GM18858 (cell line): ENCODE data around the gene SIRT6.
"Not testable (repeated sequence)": the region's sequence is repeated elsewhere in the genome, so short reads cannot be mapped to it uniquely, and the experiment has no call there.

Experiments
- ATAC-seq: cut with Tn5 transposase; IDR thresholded peaks from one replicate; pipeline ENCODE4 v1.9.1; 2021; ENCODE audit not compliant: unreplicated experiment

Gene SIRT6

DNA sequence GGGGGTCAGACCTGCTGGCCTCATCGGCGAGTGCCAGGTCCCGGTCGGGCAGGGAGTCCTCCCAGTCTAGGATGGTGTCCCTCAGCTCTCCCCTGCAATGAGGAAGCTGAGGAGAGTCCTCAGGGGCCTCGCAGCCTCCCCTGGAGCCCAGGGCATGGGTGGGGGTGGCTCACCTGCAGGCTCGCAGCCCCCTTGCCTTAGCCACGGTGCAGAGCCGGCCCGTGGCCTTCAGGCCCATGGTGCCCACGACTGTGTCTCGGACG is 6.8 kb downstream of the SIRT6 start:
- no peak for ATAC-seq

DNA sequence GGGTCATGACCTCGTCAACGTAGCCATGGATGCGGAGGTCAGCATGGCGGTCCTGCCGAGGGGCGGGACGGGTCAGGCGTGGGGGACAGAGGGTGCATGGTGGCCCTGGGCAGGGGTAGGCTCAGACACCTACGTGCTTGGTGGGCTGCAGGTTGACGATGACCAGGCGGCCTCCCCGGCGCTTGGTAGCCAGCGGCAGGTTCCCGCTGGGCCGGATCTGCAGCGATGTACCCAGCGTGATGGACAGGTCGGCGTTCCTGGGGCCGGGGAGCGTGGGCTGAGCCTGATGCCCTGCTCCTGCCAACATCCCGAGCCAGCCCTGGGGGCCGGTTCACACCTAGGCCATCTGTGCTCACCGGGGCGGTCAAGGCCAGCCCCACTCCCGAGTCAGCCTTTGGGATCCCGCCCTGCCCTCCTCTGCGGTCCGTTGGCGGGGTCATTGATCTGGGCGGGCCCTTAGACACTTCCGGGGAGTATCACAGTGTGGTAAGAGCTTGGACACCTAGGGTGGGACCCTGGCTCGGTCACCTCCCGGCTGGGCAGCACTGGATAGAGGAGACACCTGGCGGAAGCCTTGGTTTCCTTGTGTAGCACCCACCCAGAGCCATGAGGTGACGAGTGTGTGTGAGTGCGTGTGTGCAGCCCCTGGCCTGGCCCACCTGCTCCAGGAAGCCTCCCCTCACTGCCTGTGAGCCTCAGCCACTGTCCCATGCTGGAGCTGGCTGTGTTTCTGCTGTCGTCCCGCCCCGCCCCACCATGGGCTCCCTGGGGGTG is 7.3 kb downstream of the SIRT6 start:
- no peak for ATAC-seq

DNA sequence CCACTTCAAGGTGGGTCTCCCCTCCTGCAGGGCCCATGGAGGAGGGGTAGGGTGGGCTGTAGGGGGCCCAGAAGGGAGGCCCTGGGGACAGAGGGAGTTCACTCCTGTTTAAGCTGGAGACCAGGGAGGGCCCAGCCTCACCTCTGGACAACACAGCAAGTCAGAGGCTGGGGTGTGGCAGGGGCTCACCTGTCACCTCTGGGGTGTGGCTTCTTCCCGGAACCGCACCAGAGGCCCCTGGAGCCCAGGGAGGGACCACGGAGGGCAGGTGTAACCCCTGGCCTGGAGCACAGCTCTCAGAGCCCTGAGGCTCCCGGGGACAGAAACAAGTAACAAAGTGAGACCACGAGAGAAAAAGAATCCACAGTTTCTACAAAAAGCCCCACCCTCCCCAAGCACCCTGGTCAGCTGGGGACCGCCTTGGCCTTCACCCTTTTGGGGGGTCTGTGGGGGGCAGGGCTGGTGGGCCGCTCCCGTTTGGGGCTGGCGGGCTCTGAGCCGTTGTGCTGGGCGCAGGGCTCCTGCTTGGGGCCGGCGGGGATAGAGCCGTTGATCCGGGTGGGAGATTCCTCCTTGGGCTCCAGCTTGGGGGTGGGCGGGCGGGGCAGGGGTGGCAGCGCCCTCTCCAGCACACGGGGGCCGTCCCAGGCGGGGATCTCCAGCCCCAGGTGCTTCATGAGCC is 8.0 kb downstream of the SIRT6 start:
- ATAC-seq, result no peak

DNA sequence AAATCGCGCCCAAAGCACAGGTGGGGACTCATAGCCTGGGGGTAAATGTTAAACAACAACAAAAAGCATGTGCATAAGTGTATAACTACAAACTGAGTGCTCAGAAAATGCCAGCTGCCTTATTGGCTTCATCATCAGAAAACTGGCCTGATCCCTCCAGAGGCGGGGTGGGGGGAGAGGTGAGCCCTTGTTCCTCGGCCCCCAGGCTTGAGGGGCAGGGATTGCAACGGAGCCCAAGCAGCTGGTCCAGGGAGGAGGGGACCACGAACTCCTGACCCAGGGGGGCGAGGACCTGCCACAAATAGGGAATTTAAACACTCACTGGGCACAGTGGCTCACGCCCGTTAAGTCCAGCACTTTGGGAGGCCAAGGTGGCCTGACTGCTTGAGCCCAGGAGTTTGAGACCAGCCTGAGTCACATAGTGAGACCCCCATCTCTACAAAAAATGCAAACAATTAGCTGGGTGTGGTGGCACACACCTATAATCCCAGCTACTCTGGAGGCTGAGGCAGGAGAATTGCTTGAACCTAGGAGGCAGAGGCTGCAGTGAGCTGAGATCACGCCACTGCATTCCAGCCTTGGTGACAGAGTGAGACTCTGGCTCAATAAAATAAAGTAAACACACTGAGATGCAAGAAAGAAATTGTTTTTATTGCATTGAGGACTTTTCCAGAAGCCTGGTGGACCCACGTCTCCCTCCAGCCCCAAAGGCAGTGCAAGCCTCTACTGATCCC is 8.7 kb downstream of the SIRT6 start:
- ATAC-seq, result no peak

DNA sequence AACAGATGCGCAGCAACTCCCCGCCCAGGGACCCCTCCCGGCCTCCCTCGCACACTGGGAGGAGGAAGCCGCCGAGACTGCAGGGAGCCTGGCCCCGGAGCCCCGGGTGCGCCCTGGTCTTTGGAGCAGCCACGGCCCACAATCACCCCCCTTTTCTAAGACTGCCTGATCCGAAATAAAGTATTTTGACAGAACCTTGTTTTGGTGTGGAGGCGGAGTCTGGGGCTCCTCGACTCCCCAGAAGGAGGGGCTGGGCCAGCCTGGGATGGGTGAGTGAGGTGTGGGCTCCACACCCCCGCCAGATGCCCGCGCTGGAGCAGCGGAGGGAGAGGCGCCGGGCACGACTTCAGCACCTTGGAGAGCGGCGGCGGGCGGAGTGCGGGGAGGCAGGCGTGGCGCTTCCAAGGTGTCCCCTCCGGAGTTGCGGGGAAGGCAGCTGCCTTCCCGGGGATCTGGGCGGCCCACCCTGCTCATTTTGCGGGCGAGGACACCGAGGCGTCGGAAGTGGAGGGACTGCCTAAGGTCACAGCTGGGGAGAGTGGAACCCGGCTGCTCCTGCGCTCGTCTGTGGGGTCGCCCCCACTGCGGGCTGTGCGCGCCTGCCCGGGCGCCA is 9.4 kb downstream of the SIRT6 start:
- no peak for ATAC-seq

DNA sequence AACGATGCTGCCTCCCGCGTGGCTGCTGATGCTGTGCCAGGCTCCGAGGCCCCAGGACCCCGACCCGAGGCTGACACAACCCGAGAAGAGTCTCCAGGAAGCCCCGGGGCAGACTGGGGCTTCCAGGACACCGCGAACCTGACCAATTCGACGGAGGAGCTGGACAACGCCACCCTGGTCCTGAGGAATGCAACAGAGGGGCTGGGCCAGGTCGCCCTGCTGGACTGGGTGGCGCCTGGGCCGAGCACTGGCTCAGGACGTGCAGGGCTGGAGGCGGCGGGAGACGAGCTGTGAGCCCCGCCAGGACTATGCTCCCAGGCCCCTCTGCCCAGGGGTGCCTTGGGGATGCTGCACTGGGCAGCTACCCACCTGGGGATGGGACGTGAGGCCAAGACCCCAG is 10.7 kb downstream of the SIRT6 start:
- ATAC-seq, result no peak

DNA sequence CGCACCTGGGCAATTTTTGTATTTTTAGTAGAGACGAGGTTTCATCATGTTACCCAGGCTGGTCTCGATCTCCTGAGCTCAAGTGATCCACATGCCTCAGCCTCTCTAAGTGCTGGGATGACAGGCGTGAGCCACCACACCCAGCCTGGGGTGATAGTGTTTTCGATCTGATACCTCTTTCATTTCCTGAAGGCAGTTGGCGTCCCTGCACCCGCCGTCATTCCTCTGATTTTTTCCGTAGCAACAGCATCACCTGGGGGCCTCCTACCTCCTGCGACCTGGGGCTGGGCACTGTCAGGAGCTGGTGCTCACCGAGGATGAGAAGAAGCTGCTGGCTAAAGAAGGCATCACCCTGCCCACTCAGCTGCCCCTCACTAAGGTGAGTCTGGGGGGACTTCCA is 18.1 kb downstream of the SIRT6 start:
- ATAC-seq, result no peak

DNA sequence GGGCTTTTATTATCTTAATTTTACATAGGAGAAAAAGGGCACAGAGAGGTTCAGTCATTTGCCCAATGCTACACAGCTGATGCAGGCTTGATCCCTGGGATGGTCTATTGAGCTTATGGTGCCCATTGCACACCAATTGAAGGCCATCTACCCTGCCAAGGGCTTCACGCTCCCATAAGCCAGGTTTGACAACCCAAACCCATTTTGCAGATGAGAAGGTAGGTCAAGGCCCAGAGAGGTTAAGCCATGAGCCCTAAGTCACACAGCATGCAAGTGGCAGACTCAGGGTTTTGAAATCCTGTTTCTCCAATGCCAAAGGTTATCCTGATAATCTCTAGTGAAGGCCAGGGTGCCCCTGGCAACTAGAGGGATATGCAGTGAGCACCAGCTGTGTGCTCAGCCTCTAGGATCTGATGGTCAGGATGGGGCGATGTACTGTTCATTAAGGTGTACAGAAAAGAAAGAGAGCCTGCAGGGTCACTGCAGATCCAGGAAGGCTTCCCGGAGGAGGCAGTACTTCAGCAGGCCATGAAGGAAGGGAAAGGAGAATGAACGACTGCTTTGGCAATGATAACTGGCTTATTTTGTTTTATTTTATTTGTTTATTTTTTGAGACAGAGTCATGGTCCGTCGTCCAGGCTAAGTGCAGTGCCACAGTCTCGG is 20.8 kb downstream of the SIRT6 start:
- ATAC-seq, result no peak

DNA sequence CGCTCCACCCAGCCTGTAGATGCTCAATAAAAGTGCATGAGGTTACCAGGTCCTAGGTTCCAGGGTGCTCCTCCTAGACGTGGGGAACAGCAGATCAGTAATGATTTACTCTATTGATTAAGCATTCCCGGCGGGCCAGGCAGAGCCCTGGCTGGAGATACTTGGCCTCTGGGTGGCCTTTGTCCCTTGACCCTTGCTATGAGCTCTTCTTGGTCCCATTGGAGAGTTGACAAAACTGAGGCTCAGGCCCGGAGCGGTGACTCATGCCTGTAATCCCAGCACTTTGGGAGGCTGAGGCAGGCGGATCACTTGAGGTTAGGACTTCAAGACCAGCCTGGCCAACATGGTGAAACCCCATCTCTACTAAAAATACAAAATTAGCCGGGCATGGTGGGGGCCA is 24.4 kb downstream of the SIRT6 start:
- ATAC-seq, result not testable (repeated sequence)

DNA sequence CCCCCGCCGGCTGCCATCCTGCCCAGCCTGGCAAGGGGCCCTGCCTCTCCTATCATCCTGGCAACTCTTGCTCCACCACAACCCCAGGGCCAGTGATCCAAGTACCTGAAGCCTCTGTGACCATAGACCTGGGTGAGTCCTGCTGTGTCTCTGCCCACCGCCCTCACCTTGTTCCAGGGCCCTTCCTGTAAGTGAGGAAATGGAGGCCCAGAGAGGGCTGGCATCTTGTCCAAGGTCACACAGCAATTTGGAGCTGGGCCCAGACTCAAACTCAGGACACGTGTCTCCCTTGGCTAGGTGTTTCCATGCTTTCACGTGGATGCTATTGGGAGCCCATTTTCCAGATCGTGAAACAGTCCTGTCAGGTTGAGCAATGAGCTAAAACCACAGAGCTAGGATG is 25.2 kb downstream of the SIRT6 start:
- ATAC-seq, result no peak

DNA sequence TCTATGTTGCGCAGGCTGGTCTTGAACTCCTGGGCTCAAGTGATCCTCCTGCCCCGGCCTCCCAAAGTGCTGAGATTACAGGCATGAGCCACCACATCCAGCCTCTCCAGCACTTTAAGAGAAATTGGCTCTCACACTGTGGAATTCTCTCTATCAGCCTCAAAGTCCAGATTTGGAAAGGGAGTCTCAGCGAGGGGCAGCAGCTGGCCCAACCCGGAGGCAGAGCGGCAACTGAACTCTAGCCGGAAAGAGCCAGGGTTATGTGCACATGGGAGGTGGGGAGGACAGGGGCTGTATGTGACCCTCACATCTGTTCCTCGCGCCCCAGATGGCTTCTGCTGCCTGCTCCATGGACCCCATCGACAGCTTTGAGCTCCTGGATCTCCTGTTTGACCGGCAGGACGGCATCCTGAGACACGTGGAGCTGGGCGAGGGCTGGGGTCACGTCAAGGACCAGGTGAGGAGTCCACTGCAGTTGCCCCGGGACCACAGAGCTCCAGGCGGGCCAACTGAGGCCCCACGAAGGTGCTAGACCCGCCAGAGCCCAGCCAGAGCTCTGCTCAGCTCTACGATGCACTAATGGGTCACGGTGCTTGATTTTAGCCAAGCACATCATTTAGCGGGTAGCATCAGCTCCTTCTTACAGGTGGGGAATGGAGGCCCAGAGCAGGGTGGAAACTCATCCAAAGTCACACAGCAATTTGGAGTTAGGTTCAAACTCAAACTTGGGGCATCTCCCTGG is 27.6 kb downstream of the SIRT6 start:
- no peak for ATAC-seq

DNA sequence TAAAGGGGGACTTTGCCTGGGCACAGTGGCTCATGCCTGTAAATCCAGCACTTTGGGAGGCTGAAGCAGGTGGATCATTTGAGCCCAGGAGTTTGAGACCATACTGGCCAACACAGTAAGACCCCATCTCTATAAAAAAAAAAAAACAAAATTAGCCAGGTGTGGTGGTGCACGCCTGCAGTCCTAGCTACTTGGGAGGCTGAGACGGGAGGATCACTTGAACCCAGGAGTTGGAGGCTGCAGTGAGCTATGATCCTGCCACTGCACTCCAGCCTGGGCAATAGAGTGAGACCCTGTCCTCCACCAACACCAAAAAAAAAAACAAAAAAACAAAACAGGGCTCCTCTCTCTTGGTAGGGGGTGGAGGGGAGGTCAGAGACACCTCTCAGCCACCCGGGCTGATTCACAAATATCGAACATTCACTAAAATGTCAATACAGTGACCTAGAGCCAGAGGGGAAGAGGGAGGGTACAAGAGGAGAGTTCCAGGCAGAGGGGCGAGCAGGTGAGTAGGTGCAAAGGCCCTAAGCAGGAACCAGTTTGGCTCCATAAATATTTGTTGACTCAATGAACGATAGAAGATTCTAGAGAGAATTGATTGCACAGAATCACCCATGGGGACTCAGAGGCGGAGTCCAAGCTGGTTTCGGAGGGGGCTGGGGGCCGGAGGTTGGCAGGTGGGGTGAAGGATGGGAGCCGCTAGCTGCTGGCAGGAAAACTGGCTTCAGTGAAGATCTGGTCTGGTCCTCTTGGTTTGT is 29.9 kb downstream of the SIRT6 start:
- no peak for ATAC-seq

DNA sequence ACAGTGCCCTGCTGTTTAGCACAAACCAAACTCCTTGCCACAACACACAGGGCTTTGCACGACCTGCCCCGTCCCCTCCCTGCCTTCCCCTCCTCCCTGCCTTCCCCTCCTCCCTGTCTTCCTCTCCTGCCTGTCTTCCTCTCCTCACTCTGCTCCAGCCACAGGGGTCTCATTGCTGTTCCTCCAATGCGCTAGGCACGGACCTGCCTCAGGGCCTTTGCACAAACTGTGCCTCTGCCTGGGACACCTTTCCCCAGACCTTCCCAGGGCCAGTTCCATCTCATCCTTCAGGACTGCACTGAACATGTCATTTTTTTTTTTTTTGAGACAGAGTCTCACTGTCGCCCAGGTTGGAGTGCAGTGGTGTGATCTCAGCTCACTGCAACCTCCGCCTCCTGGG is 30.7 kb downstream of the SIRT6 start:
- ATAC-seq, result no peak

DNA sequence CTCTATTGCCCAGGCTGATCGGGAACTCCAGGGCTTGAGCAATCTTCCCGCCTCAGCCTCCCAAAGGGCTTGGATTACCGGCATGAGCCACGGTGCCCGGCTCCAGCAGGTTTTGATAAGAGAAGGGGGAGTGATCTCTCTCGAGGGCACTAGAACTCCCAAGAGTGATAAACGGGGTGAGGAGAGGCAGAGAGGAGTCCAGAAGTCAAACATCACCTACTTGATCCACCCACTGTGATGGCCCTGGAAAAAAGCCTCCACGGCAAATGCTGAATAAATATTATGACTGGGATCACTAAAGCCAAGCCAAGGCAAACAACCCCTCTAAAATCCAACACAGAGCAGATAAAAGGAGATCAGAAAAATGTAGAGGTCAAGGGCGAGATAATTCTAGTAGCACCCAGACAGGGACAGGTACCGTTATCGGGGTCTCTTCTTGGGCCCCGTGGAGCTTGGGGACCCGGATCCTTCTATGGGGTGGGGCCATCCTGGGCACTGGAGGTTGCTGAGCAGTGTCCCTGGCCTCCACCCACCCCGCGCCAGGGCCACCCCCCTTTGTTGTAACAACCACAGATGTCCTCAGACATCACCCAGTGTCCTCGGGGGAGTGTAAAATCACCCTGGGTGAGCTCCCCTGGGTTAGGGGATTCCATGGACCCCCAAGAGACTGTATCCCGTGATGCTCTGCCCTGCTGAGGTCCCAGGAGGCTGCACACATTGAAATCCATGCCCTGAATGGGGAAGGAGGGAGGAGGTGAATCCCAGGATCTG is 32.7 kb downstream of the SIRT6 start:
- no peak for ATAC-seq

DNA sequence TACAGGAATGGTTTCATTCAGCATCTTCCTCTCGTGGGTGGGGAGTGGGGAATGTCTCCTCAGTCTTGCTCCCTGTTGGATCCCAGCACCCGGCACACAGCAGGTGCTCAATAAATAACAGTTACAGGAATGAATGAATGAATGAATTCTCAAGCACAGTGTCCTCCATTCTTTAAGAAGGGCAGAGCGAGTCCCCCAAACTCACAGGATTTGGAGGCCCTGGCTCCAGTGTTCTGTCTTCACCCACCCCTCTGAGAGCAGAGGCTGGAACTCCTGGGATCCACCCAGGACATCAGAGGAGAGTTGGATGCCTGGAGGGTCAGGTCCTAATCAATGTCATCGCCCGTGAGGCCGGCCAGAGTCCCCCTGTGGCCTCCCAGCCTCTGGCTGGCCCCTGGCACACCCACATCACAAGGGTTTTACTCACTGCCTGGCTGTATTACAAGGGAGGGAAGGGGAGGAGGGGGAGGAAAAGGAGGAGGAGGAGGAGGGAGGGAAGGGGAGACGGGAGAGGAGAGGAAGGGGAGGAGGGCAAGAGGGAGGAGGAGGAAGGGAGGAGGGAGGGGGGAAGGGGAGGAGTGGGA is 37.6 kb downstream of the SIRT6 start:
- no peak for ATAC-seq

DNA sequence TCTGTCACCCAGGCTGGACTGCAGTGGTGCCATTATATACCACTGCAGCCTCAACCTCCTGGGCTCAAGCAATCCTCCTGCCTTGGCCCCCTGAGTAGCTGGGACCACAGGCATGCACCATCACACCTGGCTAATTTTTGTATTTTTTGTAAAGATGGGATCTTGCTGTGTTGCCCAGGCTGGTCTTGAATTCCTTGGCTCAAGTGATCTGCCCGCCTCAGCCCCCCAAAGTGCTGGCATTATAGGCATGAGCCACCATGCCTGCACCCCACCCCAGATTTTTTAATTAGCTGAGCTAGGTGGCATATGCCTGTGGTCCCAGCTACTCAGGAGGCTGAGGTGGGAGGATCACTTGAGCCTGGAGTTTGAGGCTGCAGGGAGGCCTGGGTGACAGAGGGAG is 39.4 kb downstream of the SIRT6 start:
- ATAC-seq, result not testable (repeated sequence)

DNA sequence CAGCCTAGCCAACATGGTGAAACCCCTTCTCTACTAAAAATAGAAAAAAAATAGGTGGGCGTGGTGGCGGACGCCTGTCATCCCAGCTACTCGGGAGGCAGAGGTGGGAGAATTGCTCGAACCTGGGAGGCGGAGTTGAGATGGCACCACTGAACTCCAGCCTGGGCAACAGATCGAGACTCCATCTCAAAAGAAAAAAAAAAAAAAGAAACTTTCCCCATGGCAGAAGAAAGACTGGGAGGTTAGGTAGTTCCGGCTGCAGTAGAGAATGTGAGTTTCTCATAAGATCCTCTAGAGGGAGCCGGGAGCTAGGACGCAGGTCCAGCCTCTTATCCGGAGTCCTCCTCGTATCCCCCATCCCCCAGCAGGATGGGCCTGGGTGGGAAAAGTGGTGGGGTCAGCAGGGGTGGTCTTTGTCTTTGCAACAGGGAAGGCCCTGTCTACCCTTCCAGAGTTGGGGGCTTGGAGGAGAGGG is 42.1 kb downstream of the SIRT6 start:
- ATAC-seq, result no peak

DNA sequence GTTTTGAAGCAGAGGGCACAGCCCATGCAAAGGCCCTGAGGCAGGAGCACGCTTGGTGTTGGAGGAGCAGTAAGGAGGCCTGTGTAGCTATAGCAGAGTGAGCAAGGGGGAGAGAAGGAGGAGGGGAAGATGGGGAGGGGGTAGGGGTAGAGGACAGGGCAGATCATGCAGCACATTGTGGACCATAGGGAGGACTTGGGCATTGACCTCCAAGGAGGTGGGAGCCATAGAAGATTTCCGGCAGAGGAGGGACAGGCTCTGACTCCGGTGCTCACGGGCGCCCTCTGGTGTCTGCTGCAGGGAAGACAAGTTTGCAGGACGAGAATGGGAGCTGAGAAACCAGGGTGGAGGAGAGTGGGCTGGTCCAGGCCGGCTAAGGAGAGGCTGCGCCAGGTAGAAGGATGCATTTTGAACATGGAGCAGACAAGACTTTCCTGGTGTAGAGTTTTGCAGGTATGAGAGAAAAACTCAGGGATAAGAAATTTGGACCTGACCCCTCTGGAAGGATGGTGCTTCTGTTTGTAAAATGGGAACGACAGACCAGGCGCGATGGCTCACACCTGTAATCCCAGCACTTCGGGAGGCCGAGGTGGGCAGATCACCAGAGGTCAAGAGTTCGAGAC is 42.6 kb downstream of the SIRT6 start:
- no peak for ATAC-seq
